ENCODE measurements around the gene ZBTB17. TPM values are rescaled to one million over a fixed set of nuclear protein-coding genes. Genes with fewer than 3 reads are reported as not detected.
"Not testable (repeated sequence)": the region's sequence is repeated elsewhere in the genome, so short reads cannot be mapped to it uniquely, and the experiment has no call there.

Gene ZBTB17
- total RNA-seq, 2 donors from 2014 or later, result 44.7 to 54.9 TPM

- Mint-ChIP-seq H3K36me3 (peaks cover 5 to 28% of the 10 kb centered on the region in 2 donors), H3K27ac (no peak overlapping the region), H3K9me3 (no peaks in the 10 kb centered on the region)
- ATAC-seq (no peak), DNase-seq (ENCODE audit: low spot score in 2 of 2) (no peak)
These were observed 52.7 kb downstream of the ZBTB17 start for GRCh38 chr1:15923241-15923640.

GRCh38 chr1:15918962-15919715, 56.8 kb downstream of the ZBTB17 start:
- no peaks in the 10 kb centered on the region for H3K9me3 Mint-ChIP-seq
- DNase-seq (ENCODE audit: low spot score in 2 of 2) (peak; percentile 66 to 70), ATAC-seq (peak; percentile 100)
- H3K27ac Mint-ChIP-seq, result peak overlapping the region in 1 of 2 donors; percentile 39
- peaks cover 8 to 35% of the 10 kb centered on the region in 2 donors for H3K36me3 Mint-ChIP-seq

- no peak for ATAC-seq
- peak overlapping the region in 1 of 2 donors; percentile 56 for H3K27ac Mint-ChIP-seq
- H3K9me3 Mint-ChIP-seq, result no peaks in the 10 kb centered on the region
- DNase-seq (ENCODE audit: low spot score in 2 of 2), result no peak
- peaks cover 8 to 34% of the 10 kb centered on the region in 2 donors for H3K36me3 Mint-ChIP-seq
These were observed 59.0 kb downstream of the ZBTB17 start for GRCh38 chr1:15916916-15917315.

- H3K9me3 Mint-ChIP-seq, result no peaks in the 10 kb centered on the region
- ATAC-seq (peak; percentile 26 to 33), DNase-seq (ENCODE audit: low spot score in 2 of 2) (no peak)
- peaks cover 8 to 32% of the 10 kb centered on the region in 2 donors for H3K36me3 Mint-ChIP-seq
- peak overlapping the region in 1 of 2 donors; percentile 56 for H3K27ac Mint-ChIP-seq
These were observed 59.5 kb downstream of the ZBTB17 start for GRCh38 chr1:15916417-15916816.

- no peak overlapping the region for H3K27ac Mint-ChIP-seq
- peaks cover 8 to 32% of the 10 kb centered on the region in 2 donors for H3K36me3 Mint-ChIP-seq
- H3K9me3 Mint-ChIP-seq, result no peaks in the 10 kb centered on the region
- ATAC-seq, result no peak
- no peak for DNase-seq (ENCODE audit: low spot score in 2 of 2)
These were observed 59.9 kb downstream of the ZBTB17 start for GRCh38 chr1:15915991-15916390.

GRCh38 chr1:15913607-15914006, 62.3 kb downstream of the ZBTB17 start:
- peaks cover 8 to 28% of the 10 kb centered on the region in 2 donors for H3K36me3 Mint-ChIP-seq
- not testable (repeated sequence) for H3K27ac Mint-ChIP-seq; H3K9me3 Mint-ChIP-seq; DNase-seq (ENCODE audit: low spot score in 2 of 2); ATAC-seq

- no peak overlapping the region for H3K27ac Mint-ChIP-seq
- DNase-seq (ENCODE audit: low spot score in 2 of 2), result no peak
- no peak for ATAC-seq
- peaks cover 8 to 28% of the 10 kb centered on the region in 2 donors for H3K36me3 Mint-ChIP-seq
- no peaks in the 10 kb centered on the region for H3K9me3 Mint-ChIP-seq
These were observed 64.0 kb downstream of the ZBTB17 start for GRCh38 chr1:15911927-15912326.

GRCh38 chr1:15911141-15911540, 64.8 kb downstream of the ZBTB17 start:
- Mint-ChIP-seq H3K9me3 (no peaks in the 10 kb centered on the region), H3K36me3 (peaks cover 2 to 21% of the 10 kb centered on the region in 2 donors), H3K27ac (no peak overlapping the region)
- ATAC-seq (no peak), DNase-seq (ENCODE audit: low spot score in 2 of 2) (no peak)

- Mint-ChIP-seq H3K36me3 (peaks cover 0 to 16% of the 10 kb centered on the region in 2 donors), H3K9me3 (no peaks in the 10 kb centered on the region), H3K27ac (no peak overlapping the region)
- ATAC-seq (no peak), DNase-seq (ENCODE audit: low spot score in 2 of 2) (no peak)
These were observed 67.3 kb downstream of the ZBTB17 start for GRCh38 chr1:15908597-15908996.

GRCh38 chr1:15902882-15903281, 73.0 kb downstream of the ZBTB17 start:
- no peak for ATAC-seq
- Mint-ChIP-seq H3K36me3 (peaks cover 5 to 6% of the 10 kb centered on the region in 2 donors), H3K9me3 (no peaks in the 10 kb centered on the region), H3K27ac (no peak overlapping the region)
- DNase-seq (ENCODE audit: low spot score in 2 of 2), result no peak

GRCh38 chr1:15900662-15901279, 75.1 kb downstream of the ZBTB17 start:
- Mint-ChIP-seq H3K27ac (no peak overlapping the region), H3K36me3 (peaks cover 5 to 6% of the 10 kb centered on the region in 2 donors), H3K9me3 (no peaks in the 10 kb centered on the region)
- ATAC-seq (no peak), DNase-seq (ENCODE audit: low spot score in 2 of 2) (no peak)

- ATAC-seq, result no peak
- peaks cover 5 to 6% of the 10 kb centered on the region in 2 donors for H3K36me3 Mint-ChIP-seq
These were observed 76.6 kb downstream of the ZBTB17 start for GRCh38 chr1:15899266-15899665.

GRCh38 chr1:15896841-15897610, 78.9 kb downstream of the ZBTB17 start:
- not testable (repeated sequence) for DNase-seq (ENCODE audit: low spot score in 2 of 2); ATAC-seq; H3K27ac Mint-ChIP-seq; H3K9me3 Mint-ChIP-seq
- H3K36me3 Mint-ChIP-seq, result peaks cover 5 to 13% of the 10 kb centered on the region in 2 donors

More at GRCh38 chr1:15899266-15899665, 76.6 kb downstream of the ZBTB17 start:
- DNase-seq (ENCODE audit: low spot score in 2 of 2), result no peak
- Mint-ChIP-seq H3K27ac (no peak overlapping the region), H3K9me3 (no peaks in the 10 kb centered on the region)

- Mint-ChIP-seq H3K36me3 (peaks cover 5 to 20% of the 10 kb centered on the region in 2 donors), H3K27ac (no peak overlapping the region), H3K9me3 (no peaks in the 10 kb centered on the region)
- ATAC-seq (no peak), DNase-seq (ENCODE audit: low spot score in 2 of 2) (no peak)
These were observed 80.7 kb downstream of the ZBTB17 start for GRCh38 chr1:15895233-15895632.

GRCh38 chr1:15892857-15893599, 82.9 kb downstream of the ZBTB17 start:
- not testable (repeated sequence) for ATAC-seq; H3K9me3 Mint-ChIP-seq; DNase-seq (ENCODE audit: low spot score in 2 of 2)
- Mint-ChIP-seq H3K27ac (peak overlapping the region in 1 of 2 donors; percentile 61), H3K36me3 (peaks cover 0 to 13% of the 10 kb centered on the region in 2 donors)

Measured in activated naive CD4-positive, alpha-beta T cell treated with anti-CD3 and anti-CD28 coated beads, Interleukin-2, amount 50 U/mL, for 72 hours (primary cell).